ENCODE data around the gene FOXK1.

The FOXK1 gene

GRCh38 chr7:4774658-4775249 is 92.7 kb downstream of the FOXK1 start:
- H3K4me3 Mint-ChIP-seq = peak overlapping the region; percentile 93
- no peaks in the 10 kb centered on the region for H3K9me3 Mint-ChIP-seq
- H3K27me3 Mint-ChIP-seq (ENCODE audit: low read depth) = no peaks in the 10 kb centered on the region
- H3K27ac Mint-ChIP-seq = peak overlapping the region; percentile 99
- peaks cover 17% of the 10 kb centered on the region for H3K36me3 Mint-ChIP-seq (ENCODE audit: low read depth)
- H3K4me1 Mint-ChIP-seq (ENCODE audit: low read depth) = peaks cover 29% of the 10 kb centered on the region

- H3K36me3 Mint-ChIP-seq (ENCODE audit: low read depth) = peaks cover 17% of the 10 kb centered on the region
- H3K27me3 Mint-ChIP-seq (ENCODE audit: low read depth) = no peaks in the 10 kb centered on the region
- no peaks in the 10 kb centered on the region for H3K9me3 Mint-ChIP-seq
- H3K4me1 Mint-ChIP-seq (ENCODE audit: low read depth) = peaks cover 29% of the 10 kb centered on the region
- H3K27ac Mint-ChIP-seq = peak within 1 kb of the TSS; percentile 99
- H3K4me3 Mint-ChIP-seq = peak within 1 kb of the TSS; percentile 93
Measured at GRCh38 chr7:4775250-4775847, 93.3 kb downstream of the FOXK1 start, which contains the start of gene AP5Z1. TSS of gene AP5Z1 (plus strand) at chr7:4775623. CDS start at chr7:4775716, 93 bp downstream.

GRCh38 chr7:4775848-4776623 is 93.9 kb downstream of the FOXK1 start:
- Mint-ChIP-seq H3K9me3 (no peaks in the 10 kb centered on the region), H3K27ac (peak overlapping the region; percentile 99), H3K4me1 (ENCODE audit: low read depth) (peaks cover 29% of the 10 kb centered on the region), H3K36me3 (ENCODE audit: low read depth) (peaks cover 17% of the 10 kb centered on the region), H3K4me3 (peak overlapping the region; percentile 93), H3K27me3 (ENCODE audit: low read depth) (no peaks in the 10 kb centered on the region)

GRCh38 chr7:4779118-4779517 is 97.0 kb downstream of the FOXK1 start:
- peaks cover 27% of the 10 kb centered on the region for H3K36me3 Mint-ChIP-seq (ENCODE audit: low read depth)
- no peaks in the 10 kb centered on the region for H3K9me3 Mint-ChIP-seq
- peaks cover 28% of the 10 kb centered on the region for H3K4me1 Mint-ChIP-seq (ENCODE audit: low read depth)
- no peak overlapping the region for H3K4me3 Mint-ChIP-seq
- no peak overlapping the region for H3K27ac Mint-ChIP-seq
- H3K27me3 Mint-ChIP-seq (ENCODE audit: low read depth) = no peaks in the 10 kb centered on the region

GRCh38 chr7:4781366-4782069 is 99.4 kb downstream of the FOXK1 start:
- Mint-ChIP-seq H3K9me3 (no peaks in the 10 kb centered on the region), H3K4me3 (no peak overlapping the region), H3K4me1 (ENCODE audit: low read depth) (peaks cover 14% of the 10 kb centered on the region), H3K27me3 (ENCODE audit: low read depth) (no peaks in the 10 kb centered on the region), H3K36me3 (ENCODE audit: low read depth) (peaks cover 28% of the 10 kb centered on the region), H3K27ac (no peak overlapping the region)

GRCh38 chr7:4782333-4783291 is 100.5 kb downstream of the FOXK1 start:
- H3K27ac Mint-ChIP-seq = no peak overlapping the region

GRCh38 chr7:4783292-4783652 is 101.2 kb downstream of the FOXK1 start:
- no peaks in the 10 kb centered on the region for H3K9me3 Mint-ChIP-seq
- H3K27me3 Mint-ChIP-seq (ENCODE audit: low read depth) = no peaks in the 10 kb centered on the region
- H3K36me3 Mint-ChIP-seq (ENCODE audit: low read depth) = peaks cover 20% of the 10 kb centered on the region
- H3K4me3 Mint-ChIP-seq = no peak overlapping the region
- H3K27ac Mint-ChIP-seq = no peak overlapping the region
- H3K4me1 Mint-ChIP-seq (ENCODE audit: low read depth) = peaks cover 2% of the 10 kb centered on the region

More at GRCh38 chr7:4782333-4783291, 100.5 kb downstream of the FOXK1 start:
- H3K36me3 Mint-ChIP-seq (ENCODE audit: low read depth) = peaks cover 23% of the 10 kb centered on the region
- H3K9me3 Mint-ChIP-seq = no peaks in the 10 kb centered on the region
- no peaks in the 10 kb centered on the region for H3K27me3 Mint-ChIP-seq (ENCODE audit: low read depth)
- no peak overlapping the region for H3K4me3 Mint-ChIP-seq
- H3K4me1 Mint-ChIP-seq (ENCODE audit: low read depth) = peaks cover 8% of the 10 kb centered on the region

- Mint-ChIP-seq H3K4me3 (no peak overlapping the region), H3K27ac (no peak overlapping the region), H3K27me3 (ENCODE audit: low read depth) (no peaks in the 10 kb centered on the region), H3K9me3 (no peaks in the 10 kb centered on the region), H3K4me1 (ENCODE audit: low read depth) (no peaks in the 10 kb centered on the region), H3K36me3 (ENCODE audit: low read depth) (peaks cover 18% of the 10 kb centered on the region)
Measured at GRCh38 chr7:4783762-4784351, 101.8 kb downstream of the FOXK1 start.

- H3K27me3 Mint-ChIP-seq (ENCODE audit: low read depth) = no peaks in the 10 kb centered on the region
- H3K4me1 Mint-ChIP-seq (ENCODE audit: low read depth) = no peaks in the 10 kb centered on the region
- H3K36me3 Mint-ChIP-seq (ENCODE audit: low read depth) = peaks cover 17% of the 10 kb centered on the region
- H3K27ac Mint-ChIP-seq = no peak overlapping the region
- no peak overlapping the region for H3K4me3 Mint-ChIP-seq
- H3K9me3 Mint-ChIP-seq = no peaks in the 10 kb centered on the region
Measured at GRCh38 chr7:4784799-4785198, 102.7 kb downstream of the FOXK1 start.

- H3K4me3 Mint-ChIP-seq = no peak overlapping the region
- no peak overlapping the region for H3K27ac Mint-ChIP-seq
- no peaks in the 10 kb centered on the region for H3K27me3 Mint-ChIP-seq (ENCODE audit: low read depth)
- no peaks in the 10 kb centered on the region for H3K4me1 Mint-ChIP-seq (ENCODE audit: low read depth)
- no peaks in the 10 kb centered on the region for H3K9me3 Mint-ChIP-seq
- H3K36me3 Mint-ChIP-seq (ENCODE audit: low read depth) = peaks cover 17% of the 10 kb centered on the region
Measured at GRCh38 chr7:4785371-4785770, 103.3 kb downstream of the FOXK1 start.

GRCh38 chr7:4786015-4786414 is 103.9 kb downstream of the FOXK1 start:
- no peaks in the 10 kb centered on the region for H3K9me3 Mint-ChIP-seq
- no peaks in the 10 kb centered on the region for H3K4me1 Mint-ChIP-seq (ENCODE audit: low read depth)

GRCh38 chr7:4787541-4787940 is 105.4 kb downstream of the FOXK1 start:
- no peaks in the 10 kb centered on the region for H3K9me3 Mint-ChIP-seq
- peaks cover 2% of the 10 kb centered on the region for H3K4me1 Mint-ChIP-seq (ENCODE audit: low read depth)
- H3K4me3 Mint-ChIP-seq = no peak overlapping the region
- H3K27me3 Mint-ChIP-seq (ENCODE audit: low read depth) = no peaks in the 10 kb centered on the region
- H3K27ac Mint-ChIP-seq = no peak overlapping the region
- H3K36me3 Mint-ChIP-seq (ENCODE audit: low read depth) = peaks cover 12% of the 10 kb centered on the region

More at GRCh38 chr7:4786015-4786414, 103.9 kb downstream of the FOXK1 start:
- Mint-ChIP-seq H3K27me3 (ENCODE audit: low read depth) (no peaks in the 10 kb centered on the region), H3K4me3 (no peak overlapping the region), H3K36me3 (ENCODE audit: low read depth) (peaks cover 15% of the 10 kb centered on the region), H3K27ac (no peak overlapping the region)

GRCh38 chr7:4787947-4788626 is 106.0 kb downstream of the FOXK1 start:
- H3K27me3 Mint-ChIP-seq (ENCODE audit: low read depth) = no peaks in the 10 kb centered on the region
- H3K9me3 Mint-ChIP-seq = no peaks in the 10 kb centered on the region
- H3K4me1 Mint-ChIP-seq (ENCODE audit: low read depth) = peaks cover 2% of the 10 kb centered on the region
- no peak overlapping the region for H3K27ac Mint-ChIP-seq
- peaks cover 11% of the 10 kb centered on the region for H3K36me3 Mint-ChIP-seq (ENCODE audit: low read depth)
- H3K4me3 Mint-ChIP-seq = no peak overlapping the region
